Prostate gland (tissue), 2 donors: ENCODE results near the gene TMEM9B. TPM values are rescaled to one million over a fixed set of nuclear protein-coding genes. Genes with fewer than 3 reads are reported as not detected.
A peak's percentile ranks its signal among the peaks of the same experiment; 100 is the strongest.

ENCODE experiments used
- DNase-seq: peaks from one replicate; pipeline ENCODE4 v3.0.0-alpha.2; 2019; ENCODE audit warnings: low spot score
- H3K27ac ChIP-seq, 2 donors: fragments of 200-600 bp; sonication (generic); 2 replicates each; pipeline ENCODE4 v1.5.1; 2017 to 2019
- H3K27me3 ChIP-seq: fragments of 200-600 bp; sonication (generic); replicated peaks from 2 replicates; pipeline ENCODE4 v1.5.1; 2019; ENCODE audit not compliant: insufficient read depth
- H3K36me3 ChIP-seq, 2 donors: fragments of 200-600 bp; sonication (generic); 1 replicate in 1 of 2; 2 replicates in 1 of 2; pipeline versions ENCODE4 v1.5.1 to v1.8.1; 2017 to 2019
- H3K4me1 ChIP-seq: fragments of 200-600 bp; sonication (generic); replicated peaks from 2 replicates; pipeline ENCODE4 v1.5.1; 2019
- H3K4me3 ChIP-seq, 2 donors: fragments of 200-600 bp; sonication (generic); 2 replicates each; pipeline ENCODE4 v1.5.1; 2017 to 2019
- H3K9me3 ChIP-seq: fragments of 200-600 bp; sonication (generic); 2 replicates; pipeline ENCODE4 v1.5.1; 2017
- CTCF ChIP-seq, 4 experiments: fragments of 200-600 bp in 2 of 4; fragments of 450-650 bp in 2 of 4; sonication (generic) in 2 of 4; IDR thresholded peaks; 1 replicate in 3 of 4; 2 replicates in 1 of 4; pipeline ENCODE4 v1.5.1; 2016 to 2019; ENCODE audit warnings: antibody characterized with exemption in 4 of 4, mild to moderate bottlenecking in 2 of 4, moderate library complexity in 2 of 4
- POLR2A ChIP-seq: fragments of 450-650 bp; IDR thresholded peaks from one replicate; pipeline ENCODE4 v1.6.1; 2016; ENCODE audit warnings: antibody characterized with exemption, mild to moderate bottlenecking
- POLR2AphosphoS5 ChIP-seq: sonication (generic); formaldehyde crosslinking; IDR thresholded peaks from one replicate; pipeline ENCODE4 v1.6.1; 2017; ENCODE audit warnings: antibody characterized with exemption
- WGBS: methylation state at CpG from one replicate; pipeline ENCODE4 v1.1.5; 2018; 5-methylcytosine and 5-hydroxymethylcytosine counted together
- intact Hi-C: fragments of 100-400 bp; cut with DNase I; formaldehyde crosslinking; loops from one replicate; pipeline ENCODE4 v1.14.2; 2022
- total RNA-seq, 2 donors: library from RNA; depleted of rRNA; stranded (reverse); fragments of >200 nt; gene quantifications; one replicate each; pipeline ENCODE4 v1.1.0, GENCODE V29; 2016

TMEM9B gene
- total RNA-seq, 2 donors from 2014 or later = 51.3 to 58.9 TPM

GRCh38 chr11:8910649-8911026 lies 53.6 kb downstream of the TMEM9B start:
- Histone ChIP-seq H3K4me3 (peak overlapping the region; percentile 55 to 69), H3K27ac (peak overlapping the region; percentile 74 to 84), H3K27me3 (no peaks in the 10 kb centered on the region), H3K9me3 (no peaks in the 10 kb centered on the region), H3K36me3 (no peaks in the 10 kb centered on the region), H3K4me1 (no peaks in the 10 kb centered on the region)
- TF ChIP-seq POLR2A (no peak), CTCF (IDR thresholded peaks at IDR 0.05) (no peak), POLR2AphosphoS5 (no peak)
- DNase-seq = no peak
- WGBS = 8% methylated on average over 10 of the region's 19 CpGs
- intact Hi-C loops = loop anchor here (2.0 to 5.0 kb wide), 2 partner anchors 38 to 98 kb away; no protein-coding TSS in a partner anchor

GRCh38 chr11:8908099-8908498 lies 56.1 kb downstream of the TMEM9B start:
- no peak overlapping the region for H3K27ac ChIP-seq
- no peaks in the 10 kb centered on the region for H3K36me3 ChIP-seq
- H3K9me3 ChIP-seq = no peaks in the 10 kb centered on the region
- intact Hi-C loops = no loop called here
- no peak for DNase-seq
- no peak overlapping the region for H3K4me3 ChIP-seq
- no peaks in the 10 kb centered on the region for H3K4me1 ChIP-seq
- TF ChIP-seq POLR2AphosphoS5 (no peak), POLR2A (no peak), CTCF (IDR thresholded peaks at IDR 0.05) (no peak)
- no peaks in the 10 kb centered on the region for H3K27me3 ChIP-seq

GRCh38 chr11:8907116-8907515 lies 57.1 kb downstream of the TMEM9B start:
- Histone ChIP-seq H3K9me3 (no peaks in the 10 kb centered on the region), H3K27me3 (no peaks in the 10 kb centered on the region), H3K4me3 (no peak overlapping the region), H3K27ac (no peak overlapping the region), H3K4me1 (no peaks in the 10 kb centered on the region), H3K36me3 (no peaks in the 10 kb centered on the region)
- intact Hi-C loops = no loop called here
- TF ChIP-seq POLR2AphosphoS5 = no peak
- TF ChIP-seq POLR2A = no peak
- TF ChIP-seq CTCF (IDR thresholded peaks at IDR 0.05) = no peak
- WGBS = 93% methylated on average over 1 of the region's 1 CpG
- DNase-seq = no peak

- Histone ChIP-seq H3K36me3 (no peaks in the 10 kb centered on the region), H3K4me1 (no peaks in the 10 kb centered on the region), H3K4me3 (no peak overlapping the region), H3K9me3 (no peaks in the 10 kb centered on the region), H3K27ac (no peak overlapping the region), H3K27me3 (no peaks in the 10 kb centered on the region)
- intact Hi-C loops = no loop called here
- 81% methylated on average over 5 of the region's 5 CpGs for WGBS
- TF ChIP-seq POLR2AphosphoS5 (no peak), CTCF (IDR thresholded peaks at IDR 0.05) (no peak), POLR2A (no peak)
- DNase-seq = no peak
These were observed 58.6 kb downstream of the TMEM9B start for GRCh38 chr11:8905528-8906165.

- Histone ChIP-seq H3K4me1 (no peaks in the 10 kb centered on the region), H3K27ac (no peak overlapping the region), H3K36me3 (no peaks in the 10 kb centered on the region), H3K9me3 (no peaks in the 10 kb centered on the region), H3K27me3 (no peaks in the 10 kb centered on the region), H3K4me3 (no peak overlapping the region)
- DNase-seq = no peak
- TF ChIP-seq CTCF (IDR thresholded peaks at IDR 0.05) (no peak), POLR2A (no peak), POLR2AphosphoS5 (no peak)
- intact Hi-C loops = no loop called here
These were observed 65.0 kb downstream of the TMEM9B start for GRCh38 chr11:8899119-8899753.
